CD4-positive, alpha-beta T cell treated with Interleukin-1 beta for 1 hour (primary cell): Measurements from ENCODE around the gene CRYAA.
A peak's percentile ranks its signal among the peaks of the same experiment; 100 is the strongest.
"Not testable (repeated sequence)": the region's sequence is repeated elsewhere in the genome, so short reads cannot be mapped to it uniquely, and the experiment has no call there.

Experiments used
- DNase-seq, 2 donors: peaks; one replicate each; pipeline ENCODE4 v3.0.0-alpha.2; 2020 to 2022

The CRYAA gene

GRCh38 chr21:43168708-43169107 lies at the start of gene CRYAA:
Gene CRYAA, plus strand, starts transcription at chr21:43169008. Its CDS starts 92 bp downstream, at chr21:43169100.
- DNase-seq, result not testable (repeated sequence)

GRCh38 chr21:43130094-43130493 lies 38.7 kb upstream of the CRYAA start:
- not testable (repeated sequence) for DNase-seq

GRCh38 chr21:43134520-43134919 lies 34.3 kb upstream of the CRYAA start:
- DNase-seq, result not testable (repeated sequence)

- not testable (repeated sequence) for DNase-seq
Observed at GRCh38 chr21:43138944-43139343, 29.9 kb upstream of the CRYAA start.

GRCh38 chr21:43141407-43141806 lies 27.4 kb upstream of the CRYAA start:
- DNase-seq, result not testable (repeated sequence)

GRCh38 chr21:43146637-43147036 lies 22.2 kb upstream of the CRYAA start:
- DNase-seq, result not testable (repeated sequence)

GRCh38 chr21:43147999-43148398 lies 20.8 kb upstream of the CRYAA start:
- DNase-seq, result not testable (repeated sequence)

GRCh38 chr21:43149344-43149743 lies 19.5 kb upstream of the CRYAA start:
- not testable (repeated sequence) for DNase-seq

GRCh38 chr21:43153601-43154000 lies 15.2 kb upstream of the CRYAA start:
- DNase-seq, result not testable (repeated sequence)

GRCh38 chr21:43159279-43160175 lies 9.3 kb upstream of the CRYAA start:
- not testable (repeated sequence) for DNase-seq

- DNase-seq, result not testable (repeated sequence)
Observed at GRCh38 chr21:43161826-43162707, 6.7 kb upstream of the CRYAA start.

GRCh38 chr21:43162708-43163205 lies 6.1 kb upstream of the CRYAA start:
- not testable (repeated sequence) for DNase-seq

- not testable (repeated sequence) for DNase-seq
Observed at GRCh38 chr21:43164823-43165222, 4.0 kb upstream of the CRYAA start.

- not testable (repeated sequence) for DNase-seq
Observed at GRCh38 chr21:43165734-43166133, 3.1 kb upstream of the CRYAA start.

- not testable (repeated sequence) for DNase-seq
Observed at GRCh38 chr21:43169230-43169886, 550 bp downstream of the CRYAA start.

- DNase-seq, result not testable (repeated sequence)
Observed at GRCh38 chr21:43169891-43170290, 1.1 kb downstream of the CRYAA start.

- DNase-seq, result not testable (repeated sequence)
Observed at GRCh38 chr21:43172812-43173211, 4.0 kb downstream of the CRYAA start.

GRCh38 chr21:43173438-43173837 lies 4.6 kb downstream of the CRYAA start:
- DNase-seq, result peak in 1 of 2 donors; percentile 43

- not testable (repeated sequence) for DNase-seq
Observed at GRCh38 chr21:43173930-43174329, 5.1 kb downstream of the CRYAA start.

- DNase-seq, result not testable (repeated sequence)
Observed at GRCh38 chr21:43174998-43175397, 6.2 kb downstream of the CRYAA start.

- not testable (repeated sequence) for DNase-seq
Observed at GRCh38 chr21:43176621-43177020, 7.8 kb downstream of the CRYAA start.
